Diencephalon (tissue), 1 donor: ENCODE data around the gene RTN4IP1. TPM values are rescaled to one million over a fixed set of nuclear protein-coding genes. Genes with fewer than 3 reads are reported as not detected.

Experiments used
- small RNA-seq: library from RNA; depleted of rRNA; stranded (forward); fragments of <200 nt; gene quantifications from one replicate; pipeline ENCODE3, GENCODE V24; 2014
- total RNA-seq: library from RNA; depleted of rRNA; stranded (reverse); fragments of >200 nt; gene quantifications from one replicate; pipeline ENCODE4 v1.2.3, GENCODE V29; 2014

Gene RTN4IP1, protein sequence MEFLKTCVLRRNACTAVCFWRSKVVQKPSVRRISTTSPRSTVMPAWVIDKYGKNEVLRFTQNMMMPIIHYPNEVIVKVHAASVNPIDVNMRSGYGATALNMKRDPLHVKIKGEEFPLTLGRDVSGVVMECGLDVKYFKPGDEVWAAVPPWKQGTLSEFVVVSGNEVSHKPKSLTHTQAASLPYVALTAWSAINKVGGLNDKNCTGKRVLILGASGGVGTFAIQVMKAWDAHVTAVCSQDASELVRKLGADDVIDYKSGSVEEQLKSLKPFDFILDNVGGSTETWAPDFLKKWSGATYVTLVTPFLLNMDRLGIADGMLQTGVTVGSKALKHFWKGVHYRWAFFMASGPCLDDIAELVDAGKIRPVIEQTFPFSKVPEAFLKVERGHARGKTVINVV
- total RNA-seq: 11.1 TPM

DNA sequence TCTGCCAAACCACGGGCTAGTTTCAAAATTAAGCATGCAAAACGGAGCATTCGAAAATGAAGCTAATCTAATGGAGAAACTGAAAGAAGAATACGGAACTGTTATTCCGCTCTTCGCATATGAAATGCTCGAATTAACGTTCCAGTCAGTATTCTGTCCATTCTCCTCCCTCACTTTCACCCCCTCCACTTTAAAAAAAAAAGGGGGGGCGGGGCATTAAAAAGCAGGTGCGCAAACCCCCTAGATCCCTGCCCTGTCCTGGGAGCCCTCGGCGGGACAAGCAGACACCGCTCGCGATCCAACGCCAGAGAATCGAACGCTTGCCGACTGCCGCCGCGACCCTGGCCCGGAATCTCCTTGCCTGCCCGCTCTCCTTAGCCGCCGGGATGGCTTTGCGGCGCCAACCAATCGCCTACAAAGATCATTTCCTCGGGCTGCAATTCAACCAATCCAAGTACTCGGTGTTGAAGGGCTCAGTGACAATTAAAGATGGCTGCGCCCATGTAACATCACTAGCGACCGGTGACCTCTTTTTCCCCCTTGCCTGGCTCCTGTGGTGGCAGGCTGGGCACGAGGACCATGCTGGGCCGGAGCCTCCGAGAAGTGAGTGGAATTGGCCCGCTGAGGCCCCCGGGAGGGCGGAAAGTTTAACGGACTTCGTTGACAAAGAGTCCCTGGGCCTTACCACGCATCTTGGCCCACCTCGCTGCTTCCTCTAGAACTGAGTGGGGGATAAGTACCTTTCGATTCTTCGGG lies at the start of gene RTN4IP1, which contains the start of gene QRSL1:
RTN4IP1 (minus strand) TSS at position 396 of the 756 bp plus-strand sequence. CDS start 477 bp downstream, outside the sequence.
QRSL1 (plus strand) TSS at position 476 of the 756 bp plus-strand sequence; CDS start at position 580, 104 bp downstream.

Small RNA genes within 50 kb of the gene (small RNA-seq; reads per million reads assigned to genes)
- not detected for gene RNU6-527P

Other genes starting within 250 kb of the RTN4IP1 start
- 16.6 TPM for gene QRSL1, start 80 bp upstream of the RTN4IP1 start, total RNA-seq